Measurements from ENCODE around the gene SUSD4. TPM values are rescaled to one million over a fixed set of nuclear protein-coding genes. Genes with fewer than 3 reads are reported as not detected.

The SUSD4 gene
- total and polyA plus RNA-seq, 2 of the 4 experiments (the other 2 are of a cell fraction): 1.8 to 2.7 TPM

DNA sequence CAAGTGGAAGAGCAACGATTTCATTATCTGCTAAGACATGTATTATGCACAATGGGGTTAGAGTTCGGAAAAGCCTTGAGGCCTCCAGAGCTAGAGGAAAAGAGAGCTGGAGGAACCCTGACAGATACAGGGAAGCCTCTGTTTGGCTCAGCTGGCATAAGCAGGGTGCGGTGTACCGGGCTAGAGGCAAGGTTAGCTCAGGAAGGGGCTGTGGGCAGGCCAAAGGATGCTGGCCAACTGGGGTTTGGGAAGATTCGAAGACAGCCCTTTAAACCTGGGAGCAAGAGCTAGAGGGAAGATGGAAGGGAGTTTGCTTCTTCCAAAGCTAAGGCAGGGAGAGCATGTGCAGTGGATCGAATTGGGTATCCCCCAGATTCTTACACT, 113.4 kb downstream of the SUSD4 start:
- CTCF ChIA-PET: interaction anchor here (0.6 kb wide), 1 partner anchor 1920 kb away, joined by 3 read pairs; no protein-coding TSS in a partner anchor

More for the DNA sequence above, 113.4 kb downstream of the SUSD4 start:
- H3K79me1 ChIP-seq (ENCODE audit: low read depth in 1 of 2, low read length in 2 of 2): no peaks in the 10 kb centered on the region
- intact Hi-C loops (cut with micrococcal nuclease): no loop called here
- no peaks in the 10 kb centered on the region for H3K9me1 ChIP-seq (ENCODE audit: insufficient read depth, low read length)
- H2AK9ac ChIP-seq (replicated peaks; ENCODE audit: low read depth, low read length, poor library complexity): no peak overlapping the region
- no peaks in the 10 kb centered on the region for H3K4me1 ChIP-seq (ENCODE audit: control insufficient read depth, insufficient read depth, low read length)
- no peak for TF ChIP-seq MAFK (IDR thresholded peaks at IDR 0.05; ENCODE audit: low read depth, low read length)
- TF ChIP-seq POLR2A (IDR thresholded peaks at IDR 0.05; ENCODE audit: low read depth, low read length): no peak
- no peak for TF ChIP-seq FOS (IDR thresholded peaks at IDR 0.05; ENCODE audit: low read depth, low read length)
- no peak for TF ChIP-seq RAD21 (IDR thresholded peaks at IDR 0.05; ENCODE audit: low read length)
- no peak for TF ChIP-seq MXI1 (IDR thresholded peaks at IDR 0.05; ENCODE audit: borderline replicate concordance, low read depth, low read length)
- TF ChIP-seq SMC3 (IDR thresholded peaks at IDR 0.05; ENCODE audit: low read depth, low read length): no peak
- no peak for TF ChIP-seq MAZ (IDR thresholded peaks at IDR 0.05; ENCODE audit: borderline replicate concordance, low read depth, low read length)
- no peak overlapping the region for H2BK5ac ChIP-seq (ENCODE audit: low read depth, low read length, poor library complexity, severe bottlenecking)
- no peak overlapping the region for H4K5ac ChIP-seq (ENCODE audit: low read depth, low read length)
- H4K20me1 ChIP-seq (ENCODE audit: insufficient read depth, low read length): no peaks in the 10 kb centered on the region
- H2BK15ac ChIP-seq (ENCODE audit: low read depth, low read length): no peak overlapping the region
- no peak overlapping the region for H3K56ac ChIP-seq (ENCODE audit: extremely low read depth, insufficient read depth, low read length)
- DNase-seq (no peak), ATAC-seq (ENCODE audit: low read depth) (no peak)
- no peak overlapping the region for H4K8ac ChIP-seq (ENCODE audit: low read depth in 2 of 2, low read length in 2 of 2)
- no peak overlapping the region for H3K14ac ChIP-seq (replicated peaks; ENCODE audit: low read depth, low read length)
- H3K23ac ChIP-seq (ENCODE audit: low read depth, low read length): no peak overlapping the region
- no peak overlapping the region for H3K4me2 ChIP-seq (ENCODE audit: low read depth, low read length)
- WGBS, 2 experiments (ENCODE audit: extremely low coverage in 2 of 2, insufficient read length in 1 of 2): 82% methylated on average over 2 of the region's 6 CpGs; no CpG with 5 or more reads in 1 of the 2 experiments
- H2AK5ac ChIP-seq (ENCODE audit: low read depth, low read length): no peak overlapping the region
- no peak overlapping the region for H3K18ac ChIP-seq (ENCODE audit: low read depth, low read length)
- in situ Hi-C loops (cut with MboI; ENCODE audit: low sequenced_read_pairs): no loop called here
- BruUV-seq (replicated peaks): no TSS peak
- no peak overlapping the region for H2BK120ac ChIP-seq (ENCODE audit: low read depth, low read length)
- H2BK20ac ChIP-seq (ENCODE audit: low read depth, low read length): no peak overlapping the region
- POLR2A ChIA-PET (ENCODE audit: unreplicated experiment): no interaction called here
- H3K27ac ChIP-seq (ENCODE audit: insufficient read depth, low read length): no peak overlapping the region
- H3K9me3 ChIP-seq (ENCODE audit: control insufficient read depth, insufficient read depth, low read length): no peaks in the 10 kb centered on the region
- no peak overlapping the region for H3K4me3 ChIP-seq (ENCODE audit: insufficient read depth, low read depth, low read length)
- H3K9ac ChIP-seq (ENCODE audit: low read depth, low read length): no peak overlapping the region
- H3K27me3 ChIP-seq (ENCODE audit: control insufficient read depth, insufficient read depth, low read length): peaks cover 33% of the 10 kb centered on the region
- H3K36me3 ChIP-seq (ENCODE audit: control insufficient read depth, insufficient read depth, low read length): no peaks in the 10 kb centered on the region
- dilution Hi-C loops (cut with HindIII; ENCODE audit: low sequenced_read_pairs, unreplicated experiment): no loop called here
- H2AFZ ChIP-seq (replicated peaks; ENCODE audit: low read length, poor library complexity): no peak overlapping the region
- H3K4ac ChIP-seq (ENCODE audit: low read depth, low read length): no peak overlapping the region
- H4K91ac ChIP-seq (ENCODE audit: insufficient read depth, low read depth, low read length): no peak overlapping the region
